ENCODE measurements around the gene EIF1AD. TPM values are rescaled to one million over a fixed set of nuclear protein-coding genes. Genes with fewer than 3 reads are reported as not detected.
"Not testable (repeated sequence)": the region's sequence is repeated elsewhere in the genome, so short reads cannot be mapped to it uniquely, and the experiment has no call there.

Gene EIF1AD
- total RNA-seq, 4 donors from 2014 or later = 25.3 to 39.4 (median 28.3) TPM

- Histone ChIP-seq H3K27ac (peak overlapping the region in 1 of 3 donors; percentile 34), H3K9me3 (no peaks in the 10 kb centered on the region), H3K36me3 (no peaks in the 10 kb centered on the region), H3K4me3 (replicated peaks in 1 of 3) (no peak overlapping the region), H3K4me1 (peaks cover 24 to 46% of the 10 kb centered on the region in 2 donors), H3K27me3 (no peaks in the 10 kb centered on the region)
- 75 to 78% methylated on average over 4 to 15 of the region's 17 CpGs for WGBS, 2 donors
- TF ChIP-seq CTCF (IDR thresholded peaks at IDR 0.05) (no peak), POLR2A (IDR thresholded peaks at IDR 0.05) (no peak)
- peak; percentile 35 to 51 for DNase-seq
- intact Hi-C loops (cut with DNase I) = loop anchor here (5.0 kb wide), 1 partner anchor 48 kb away; no protein-coding TSS in a partner anchor
These were observed 43.1 kb downstream of the EIF1AD start for GRCh38 chr11:65958774-65959420.

- no peak for DNase-seq
- intact Hi-C loops (cut with DNase I) = loop anchor here (5.0 kb wide), 1 partner anchor 49 kb away; no protein-coding TSS in a partner anchor
- Histone ChIP-seq H3K27ac (peak overlapping the region in 1 of 3 donors; percentile 41), H3K4me1 (peaks cover 19 to 40% of the 10 kb centered on the region in 2 donors), H3K36me3 (no peaks in the 10 kb centered on the region), H3K4me3 (replicated peaks in 1 of 3) (no peak overlapping the region), H3K27me3 (no peaks in the 10 kb centered on the region), H3K9me3 (no peaks in the 10 kb centered on the region)
- 49 to 59% methylated on average over 4 of the region's 4 CpGs for WGBS, 2 donors
- no peak for TF ChIP-seq POLR2A (IDR thresholded peaks at IDR 0.05)
- no peak for TF ChIP-seq CTCF (IDR thresholded peaks at IDR 0.05)
These were observed 43.7 kb downstream of the EIF1AD start for GRCh38 chr11:65958291-65958690.

- Histone ChIP-seq H3K4me3 (replicated peaks in 1 of 3) (no peak overlapping the region), H3K9me3 (no peaks in the 10 kb centered on the region), H3K4me1 (peaks cover 3 to 32% of the 10 kb centered on the region in 2 donors), H3K27me3 (no peaks in the 10 kb centered on the region), H3K27ac (no peak overlapping the region), H3K36me3 (no peaks in the 10 kb centered on the region)
- no peak for DNase-seq
- intact Hi-C loops (cut with DNase I) = loop anchor here (5.0 kb wide), 1 partner anchor 53 kb away; no protein-coding TSS in a partner anchor
- no peak for TF ChIP-seq CTCF (IDR thresholded peaks at IDR 0.05)
- 76 to 85% methylated on average over 8 of the region's 8 CpGs for WGBS, 2 donors
These were observed 47.2 kb downstream of the EIF1AD start for GRCh38 chr11:65954771-65955170.

GRCh38 chr11:65953471-65953870 lies 48.5 kb downstream of the EIF1AD start:
- Histone ChIP-seq H3K4me3 (replicated peaks in 1 of 3) (no peak overlapping the region), H3K36me3 (no peaks in the 10 kb centered on the region), H3K27me3 (no peaks in the 10 kb centered on the region), H3K9me3 (no peaks in the 10 kb centered on the region), H3K27ac (no peak overlapping the region), H3K4me1 (peaks cover 3 to 28% of the 10 kb centered on the region in 2 donors)
- 90 to 97% methylated on average over 13 to 15 of the region's 20 CpGs for WGBS, 2 donors
- no peak for DNase-seq
- TF ChIP-seq POLR2A (IDR thresholded peaks at IDR 0.05) (no peak), CTCF (IDR thresholded peaks at IDR 0.05) (no peak)
- intact Hi-C loops (cut with DNase I) = no loop called here

GRCh38 chr11:65952052-65952521 lies 49.9 kb downstream of the EIF1AD start:
- Histone ChIP-seq H3K4me3 (replicated peaks in 1 of 3) (no peak overlapping the region), H3K9me3 (no peaks in the 10 kb centered on the region), H3K4me1 (peaks cover 3 to 14% of the 10 kb centered on the region in 2 donors), H3K36me3 (no peaks in the 10 kb centered on the region), H3K27ac (no peak overlapping the region), H3K27me3 (no peaks in the 10 kb centered on the region)
- intact Hi-C loops (cut with DNase I) = no loop called here
- TF ChIP-seq CTCF (IDR thresholded peaks at IDR 0.05) = no peak
- no peak for TF ChIP-seq POLR2A (IDR thresholded peaks at IDR 0.05)
- 52 to 55% methylated on average over 6 of the region's 6 CpGs for WGBS, 2 donors
- peak; percentile 78 to 82 for DNase-seq

- H3K4me1 ChIP-seq; intact Hi-C loops (cut with DNase I); H3K27me3 ChIP-seq; H3K4me3 ChIP-seq (replicated peaks in 1 of 3); H3K27ac ChIP-seq; H3K36me3 ChIP-seq; DNase-seq; H3K9me3 ChIP-seq: not testable (repeated sequence)
- 43 to 53% methylated on average over 3 of the region's 3 CpGs for WGBS, 2 donors
These were observed 50.3 kb downstream of the EIF1AD start for GRCh38 chr11:65951641-65952040.

- intact Hi-C loops (cut with DNase I); H3K9me3 ChIP-seq; H3K4me3 ChIP-seq (replicated peaks in 1 of 3); H3K4me1 ChIP-seq; H3K27ac ChIP-seq; H3K27me3 ChIP-seq; DNase-seq; H3K36me3 ChIP-seq: not testable (repeated sequence)
- WGBS, 2 donors = 96 to 100% methylated on average over 5 of the region's 5 CpGs
These were observed 51.2 kb downstream of the EIF1AD start for GRCh38 chr11:65950711-65951110.
